NCI-H1436 treated with DMSO at 0.1 percent for 48 hours (cell line): Measurements from ENCODE around the gene TRIM69.
"Not testable (repeated sequence)": the region's sequence is repeated elsewhere in the genome, so short reads cannot be mapped to it uniquely, and the experiment has no call there.

Source experiments
- DNase-seq: peaks from one replicate; lab custom pipeline; 2025; lab: John Stamatoyannopoulos, UW

TRIM69 gene

GRCh38 chr15:44739222-44739847, 3.0 kb downstream of the TRIM69 start:
- not testable (repeated sequence) for DNase-seq

- not testable (repeated sequence) for DNase-seq
These were observed 7.1 kb downstream of the TRIM69 start for GRCh38 chr15:44743454-44743853.

- no peak for DNase-seq
These were observed 17.0 kb downstream of the TRIM69 start for GRCh38 chr15:44753345-44753744.

- DNase-seq, result no peak
These were observed 26.9 kb downstream of the TRIM69 start for GRCh38 chr15:44763187-44763586.

- no peak for DNase-seq
These were observed 27.5 kb downstream of the TRIM69 start for GRCh38 chr15:44763848-44764247.

GRCh38 chr15:44765036-44765435, 28.7 kb downstream of the TRIM69 start:
- no peak for DNase-seq

- no peak for DNase-seq
These were observed 33.2 kb downstream of the TRIM69 start for GRCh38 chr15:44769521-44769920.

GRCh38 chr15:44770715-44771114, 34.4 kb downstream of the TRIM69 start:
- DNase-seq, result not testable (repeated sequence)

GRCh38 chr15:44775953-44776352, 39.6 kb downstream of the TRIM69 start:
- DNase-seq, result no peak

- DNase-seq, result no peak
These were observed 43.4 kb downstream of the TRIM69 start for GRCh38 chr15:44779761-44780160.

GRCh38 chr15:44780608-44781007, 44.3 kb downstream of the TRIM69 start:
- DNase-seq, result no peak

- DNase-seq, result no peak
These were observed 44.9 kb downstream of the TRIM69 start for GRCh38 chr15:44781128-44781810.

- DNase-seq, result no peak
These were observed 46.2 kb downstream of the TRIM69 start for GRCh38 chr15:44782516-44782915.

- not testable (repeated sequence) for DNase-seq
These were observed 48.6 kb downstream of the TRIM69 start for GRCh38 chr15:44784918-44785274.

GRCh38 chr15:44788748-44789147, 52.4 kb downstream of the TRIM69 start:
- DNase-seq, result no peak

- no peak for DNase-seq
These were observed 53.9 kb downstream of the TRIM69 start for GRCh38 chr15:44790215-44790614.

- no peak for DNase-seq
These were observed 54.3 kb downstream of the TRIM69 start for GRCh38 chr15:44790656-44791055.

GRCh38 chr15:44792715-44793114, 56.4 kb downstream of the TRIM69 start:
- DNase-seq, result no peak

GRCh38 chr15:44794072-44794471, 57.7 kb downstream of the TRIM69 start:
- DNase-seq, result no peak

- DNase-seq, result no peak
These were observed 60.2 kb downstream of the TRIM69 start for GRCh38 chr15:44796508-44796907.

GRCh38 chr15:44798826-44799225, 62.5 kb downstream of the TRIM69 start:
- no peak for DNase-seq

GRCh38 chr15:44801364-44801763, 65.0 kb downstream of the TRIM69 start:
- DNase-seq, result no peak

GRCh38 chr15:44801797-44802196, 65.5 kb downstream of the TRIM69 start:
- no peak for DNase-seq

- no peak for DNase-seq
These were observed 66.0 kb downstream of the TRIM69 start for GRCh38 chr15:44802336-44802735.
